GM12872 (cell line): Measurements from ENCODE around the gene MKNK1.

Source experiments
- CTCF ChIP-seq: IDR thresholded peaks from 3 replicates; pipeline ENCODE4 v1.5.1; 2011; ENCODE audit warnings: low read depth, mild to moderate bottlenecking, low read length, moderate library complexity; ENCODE audit not compliant: insufficient read depth

MKNK1 gene

GRCh38 chr1:46635205-46635604 is 31.1 kb upstream of the MKNK1 start:
- TF ChIP-seq CTCF: no peak

DNA sequence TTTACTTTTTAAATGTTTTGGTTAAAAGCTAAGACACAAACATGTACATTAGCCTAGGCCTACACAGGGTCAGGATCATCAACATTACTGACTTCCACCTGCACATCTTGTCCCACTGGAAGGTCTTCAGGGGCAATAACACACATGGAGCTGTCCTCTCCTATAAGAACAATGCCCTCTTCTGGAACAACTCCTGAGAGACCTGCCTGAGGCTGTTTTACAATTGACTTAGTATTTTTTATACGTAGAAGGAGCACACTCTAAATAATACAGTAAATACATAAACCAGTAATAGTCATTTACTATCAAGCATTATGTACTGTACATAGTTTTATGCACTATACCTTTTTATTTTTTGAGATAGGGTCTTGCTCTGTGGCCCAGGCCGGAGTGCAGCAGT is 26.7 kb upstream of the MKNK1 start:
- no peak for TF ChIP-seq CTCF

DNA sequence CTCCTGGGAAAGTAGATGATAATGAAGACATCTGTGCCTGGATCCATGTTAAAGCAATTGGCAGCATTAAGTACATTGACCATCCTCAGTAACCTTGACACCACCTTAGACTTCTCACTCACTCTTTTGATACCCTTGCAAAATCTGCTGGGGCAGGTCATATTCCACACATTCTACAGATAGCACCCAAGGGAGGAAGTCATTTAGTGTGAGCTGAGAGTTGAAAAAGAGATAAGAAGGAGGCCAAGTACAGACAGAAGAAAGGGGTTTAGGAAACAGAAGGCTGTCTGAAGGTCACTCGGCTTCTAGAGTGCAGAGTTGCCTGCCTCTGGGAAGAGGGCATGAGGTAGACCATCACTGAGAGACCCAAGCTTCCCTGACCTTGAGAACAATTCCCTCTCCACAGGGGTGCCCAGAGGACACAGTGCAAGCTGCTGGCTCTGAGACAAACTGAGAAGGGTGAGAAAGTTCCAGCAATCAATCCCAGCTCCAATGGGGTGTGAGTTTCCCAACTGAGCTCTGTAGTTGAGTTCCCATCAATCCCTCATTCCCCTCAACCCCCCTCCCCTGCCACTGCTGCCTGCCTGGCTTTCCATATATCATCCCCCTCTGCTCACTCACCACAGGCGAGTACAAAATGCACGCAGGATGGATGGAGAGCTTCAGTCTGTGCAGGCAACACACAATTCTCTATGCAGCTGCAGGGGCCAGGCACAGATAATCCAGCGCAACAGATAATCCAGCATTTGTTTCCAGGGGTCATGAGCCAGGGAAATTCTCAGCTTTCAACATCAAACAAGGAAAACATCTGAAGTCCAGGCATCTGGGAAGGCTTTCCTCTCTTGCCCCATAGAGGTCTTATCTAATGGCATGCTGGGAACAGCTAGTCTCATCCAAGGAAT is 19.9 kb upstream of the MKNK1 start:
- TF ChIP-seq CTCF: no peak

GRCh38 chr1:46622344-46622743 is 18.3 kb upstream of the MKNK1 start:
- peak; percentile 47 for TF ChIP-seq CTCF

GRCh38 chr1:46621930-46622329 is 17.9 kb upstream of the MKNK1 start:
- no peak for TF ChIP-seq CTCF

DNA sequence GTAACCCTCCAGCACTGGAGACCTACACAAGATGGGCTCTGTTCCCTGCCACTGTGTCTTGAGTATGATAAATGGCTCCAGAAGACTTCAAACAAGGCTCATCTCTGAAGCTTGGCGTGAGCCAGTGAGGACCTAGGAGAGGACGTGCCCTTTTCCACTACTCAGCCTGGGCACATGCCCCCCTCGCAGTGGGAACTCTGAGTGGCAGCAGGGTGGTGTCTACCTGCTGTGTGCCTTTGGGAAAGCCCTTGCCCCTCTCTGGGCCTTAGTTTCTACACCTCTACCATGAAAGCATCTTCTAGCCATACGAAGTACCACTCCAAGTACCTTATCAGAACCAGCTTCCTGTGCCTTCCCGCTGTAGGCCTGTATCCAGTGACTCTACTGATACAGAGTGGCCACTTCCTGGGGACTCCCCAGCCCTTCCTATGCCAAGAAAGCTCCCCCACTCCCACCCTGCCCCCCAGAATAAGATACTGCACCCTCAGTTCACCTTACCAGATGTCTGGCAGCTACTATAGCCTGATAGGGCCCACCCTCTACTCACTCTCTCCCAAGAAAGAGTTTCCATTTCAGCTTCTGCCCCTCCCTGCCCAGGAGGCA is 15.7 kb upstream of the MKNK1 start:
- TF ChIP-seq CTCF: no peak

DNA sequence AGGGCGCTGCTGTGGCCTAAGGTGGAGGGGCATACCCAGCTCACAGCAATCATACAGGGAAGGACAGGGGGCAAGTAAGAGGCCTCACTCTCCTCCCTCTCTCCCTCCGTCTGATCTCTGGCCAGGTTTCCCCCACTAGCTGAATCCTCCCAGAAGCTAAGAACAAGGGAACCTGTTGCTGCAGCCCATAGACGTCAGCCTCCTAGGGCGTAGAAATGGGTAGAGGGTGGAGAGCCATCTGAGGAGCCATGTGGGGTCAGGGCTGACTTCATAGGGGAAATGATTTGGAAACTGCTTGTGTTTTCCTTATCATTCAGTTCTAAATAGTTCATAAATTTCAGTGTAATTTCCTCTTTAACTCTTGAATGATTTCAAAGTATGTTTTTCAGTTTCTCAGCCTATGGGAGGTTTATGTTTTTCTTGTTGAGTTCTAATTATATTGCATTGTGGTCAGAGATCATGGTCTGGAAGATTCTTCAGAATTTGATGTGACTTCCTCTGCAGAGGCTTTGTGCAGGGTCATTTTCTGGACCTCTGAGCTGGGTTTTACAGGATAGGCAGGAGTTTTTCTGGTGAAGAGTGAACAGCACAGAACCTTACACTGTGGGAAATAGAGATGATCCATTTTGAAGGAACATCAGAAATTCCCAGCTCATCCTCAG is 14.8 kb upstream of the MKNK1 start:
- no peak for TF ChIP-seq CTCF
